GM12892 (cell line): ENCODE measurements around the gene EVI5L.

Experiments
- DNase-seq: peaks from one replicate; pipeline ENCODE4 v3.0.0; 2011; ENCODE audit not compliant: insufficient read length
- FAIRE-seq: peaks from 2 replicates; lab custom pipeline; 2011; peaks lifted over from hg19 to GRCh38; lab: Jason Lieb, UNC
- POLR2A ChIP-seq: IDR thresholded peaks from 2 replicates; pipeline ENCODE4 v1.6.1; 2011; ENCODE audit warnings: low read depth, low read length, control low read depth
- POLR2AphosphoS5 ChIP-seq: IDR thresholded peaks from 2 replicates; pipeline ENCODE4 v1.6.1; 2011; ENCODE audit warnings: low read depth, low read length, control low read depth
- TAF1 ChIP-seq: IDR thresholded peaks from 2 replicates; pipeline ENCODE4 v1.6.1; 2011; ENCODE audit warnings: low read depth, mild to moderate bottlenecking, control low read depth, low read length, borderline replicate concordance

The EVI5L gene

GRCh38 chr19:7820588-7820987, 9.4 kb upstream of the EVI5L start:
- TF ChIP-seq POLR2A (no peak), TAF1 (no peak), POLR2AphosphoS5 (no peak)
- peak; percentile 21 for FAIRE-seq
- no peak for DNase-seq

GRCh38 chr19:7822910-7823515, 7.0 kb upstream of the EVI5L start:
- TF ChIP-seq POLR2A (no peak), POLR2AphosphoS5 (no peak), TAF1 (no peak)
- FAIRE-seq (no peak), DNase-seq (no peak)

DNA sequence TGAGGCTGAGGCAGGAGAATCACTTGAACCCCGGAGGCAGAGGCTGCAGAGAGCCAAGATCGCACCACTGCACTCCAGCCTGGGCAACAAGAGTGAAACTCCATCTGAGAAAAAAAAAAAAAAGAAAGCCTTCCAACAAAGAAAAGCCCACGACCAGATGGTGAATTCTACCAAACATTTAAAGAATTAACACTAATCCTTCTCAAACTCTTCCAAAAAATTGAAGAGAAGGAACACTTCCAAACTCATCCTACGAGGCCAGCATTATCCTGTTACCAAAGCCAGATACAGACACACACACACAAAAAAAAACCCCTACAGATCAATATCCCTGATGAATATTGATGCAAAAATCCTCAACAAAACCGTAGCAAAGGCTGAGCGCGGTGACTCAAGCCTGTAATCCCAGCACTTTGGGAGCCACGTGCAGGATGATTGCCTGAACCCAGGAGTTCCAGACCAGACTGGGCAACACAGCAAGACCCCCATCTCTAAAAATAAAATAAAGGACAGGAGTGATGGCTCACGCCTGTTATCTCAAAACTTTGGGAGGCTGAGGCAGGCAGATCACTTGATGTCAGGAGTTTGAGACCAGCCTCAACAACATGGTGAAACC, 6.2 kb upstream of the EVI5L start:
- TF ChIP-seq POLR2AphosphoS5 (no peak), TAF1 (no peak), POLR2A (no peak)
- no peak for FAIRE-seq
- DNase-seq = no peak

DNA sequence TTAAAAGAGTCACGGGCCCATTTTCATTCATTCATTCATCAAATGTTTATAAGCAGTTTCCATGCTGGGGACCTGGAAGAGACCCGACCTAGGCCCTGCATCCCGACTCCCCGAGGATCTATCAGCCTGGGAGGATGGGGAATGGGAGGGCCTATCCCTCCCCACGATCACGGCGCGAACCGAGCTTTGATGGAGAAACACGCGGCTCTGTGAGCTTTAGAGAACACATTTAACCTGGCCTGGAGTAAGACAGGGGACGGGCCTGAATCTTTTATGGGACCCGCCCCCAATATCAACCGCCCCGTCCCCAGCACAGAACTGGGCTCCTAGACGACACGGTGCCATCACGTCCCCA, 875 bp upstream of the EVI5L start:
- no peak for FAIRE-seq
- TF ChIP-seq POLR2A (no peak), TAF1 (no peak), POLR2AphosphoS5 (no peak)
- DNase-seq = no peak

- FAIRE-seq = no peak
Measured at GRCh38 chr19:7830272-7830771, 304 bp downstream of the EVI5L start.

GRCh38 chr19:7830823-7831222, 805 bp downstream of the EVI5L start:
- TF ChIP-seq POLR2A (no peak), TAF1 (no peak), POLR2AphosphoS5 (no peak)
- DNase-seq (no peak), FAIRE-seq (no peak)

More at GRCh38 chr19:7830272-7830771, 304 bp downstream of the EVI5L start:
- TF ChIP-seq POLR2AphosphoS5 (no peak), TAF1 (no peak), POLR2A (no peak)
- no peak for DNase-seq

- TF ChIP-seq POLR2A (no peak), POLR2AphosphoS5 (no peak), TAF1 (no peak)
- DNase-seq = no peak
- FAIRE-seq = no peak
Measured at GRCh38 chr19:7831452-7831851, 1.4 kb downstream of the EVI5L start.

DNA sequence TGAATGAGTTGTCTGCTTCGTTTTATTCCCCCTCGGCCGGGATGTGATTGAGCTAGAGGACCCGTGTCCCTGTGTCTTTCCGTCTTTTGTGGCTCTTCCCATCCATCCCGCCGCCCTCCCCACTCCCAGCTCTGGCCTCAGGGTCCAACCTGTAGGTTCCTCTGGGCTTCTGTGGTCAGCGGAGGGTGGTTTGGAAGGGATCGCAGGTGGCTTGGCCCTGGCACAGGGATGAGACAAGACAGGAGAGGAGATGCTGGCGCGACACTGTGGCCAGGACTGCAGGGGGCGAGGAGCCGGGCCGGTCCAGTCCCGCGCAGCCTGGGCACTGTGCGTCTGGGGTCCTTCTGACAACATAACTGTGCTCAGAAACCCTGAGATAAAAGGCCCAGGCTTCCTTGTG, 2.0 kb downstream of the EVI5L start:
- FAIRE-seq (no peak), DNase-seq (no peak)
- TF ChIP-seq POLR2AphosphoS5 (no peak), TAF1 (no peak), POLR2A (no peak)

DNA sequence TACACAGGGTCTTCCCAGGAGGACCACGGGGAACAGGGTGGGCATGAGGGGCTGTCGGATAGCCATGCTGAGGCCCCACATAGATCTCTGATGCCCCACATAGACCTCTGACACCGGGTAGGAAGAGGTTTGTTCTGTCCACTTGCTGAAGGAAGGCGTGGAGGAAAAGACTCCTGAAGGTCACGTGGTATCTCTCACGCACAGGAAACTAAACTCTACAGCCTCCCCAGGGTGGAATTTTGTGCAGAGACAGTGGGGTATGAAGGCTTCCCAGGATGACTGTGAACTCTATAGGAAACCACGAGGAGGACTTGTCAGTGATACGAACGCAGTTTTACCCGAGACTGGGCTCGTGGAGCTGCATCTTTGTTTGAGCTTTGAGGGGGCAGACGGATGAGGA, 2.8 kb downstream of the EVI5L start:
- DNase-seq (no peak), FAIRE-seq (no peak)
- TF ChIP-seq POLR2AphosphoS5 = no peak
- no peak for TF ChIP-seq TAF1
- TF ChIP-seq POLR2A = no peak

- TF ChIP-seq POLR2A (no peak), POLR2AphosphoS5 (no peak), TAF1 (no peak)
- DNase-seq = no peak
- FAIRE-seq = no peak
Measured at GRCh38 chr19:7833225-7834099, 3.4 kb downstream of the EVI5L start.

- TF ChIP-seq TAF1 (no peak), POLR2AphosphoS5 (no peak), POLR2A (no peak)
- no peak for FAIRE-seq
- DNase-seq = no peak
Measured at GRCh38 chr19:7839476-7839875, 9.5 kb downstream of the EVI5L start.

DNA sequence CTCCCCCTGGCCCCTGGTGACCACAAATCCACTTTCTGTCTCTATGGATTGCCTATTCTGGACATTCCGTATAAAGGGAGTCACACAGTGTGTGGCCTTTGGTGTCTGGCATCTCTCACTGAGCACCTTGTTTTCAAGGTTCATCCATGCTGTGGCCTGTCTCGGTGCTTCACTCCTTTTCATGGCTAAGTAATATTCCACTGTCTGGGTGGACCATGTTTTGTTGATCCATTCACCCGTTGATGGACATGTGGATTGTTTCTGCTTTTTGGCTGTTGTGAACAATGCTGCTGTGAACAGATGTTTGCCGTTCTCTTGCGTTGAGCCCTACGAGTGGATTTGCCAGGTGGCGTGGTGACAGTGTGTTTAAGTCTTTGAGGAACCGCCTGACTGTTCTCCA, 10.6 kb downstream of the EVI5L start:
- FAIRE-seq (no peak), DNase-seq (no peak)
- TF ChIP-seq POLR2A (no peak), TAF1 (no peak), POLR2AphosphoS5 (no peak)
